ENCODE results near the gene LTBP1. TPM values are rescaled to one million over a fixed set of nuclear protein-coding genes. Genes with fewer than 3 reads are reported as not detected.
A peak's percentile ranks its signal among the peaks of the same experiment; 100 is the strongest.

LTBP1 gene
- total RNA-seq, 1 experiment from 2014 or later: 11.8 TPM

DNA sequence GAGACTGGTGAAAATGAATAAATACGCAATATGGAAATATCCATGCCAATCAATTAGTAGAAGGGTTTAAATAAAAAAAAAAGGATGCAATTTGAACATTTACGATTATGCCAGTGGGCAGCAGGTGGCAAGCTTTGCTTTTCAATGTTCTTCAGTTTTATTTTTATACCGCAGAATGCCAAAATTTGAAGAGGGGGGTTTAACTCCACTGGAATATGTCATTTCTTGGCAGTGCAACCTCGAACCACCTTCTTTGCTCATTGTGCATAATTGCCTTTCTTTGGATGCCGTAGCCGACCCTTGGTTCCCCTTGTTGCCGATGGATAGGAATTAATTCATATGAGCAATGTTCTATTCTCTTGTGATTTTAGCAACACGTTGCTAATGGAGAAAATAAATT lies 88.0 kb downstream of the LTBP1 start:
- H3K4me3 ChIP-seq (ENCODE audit: low read length): no peak overlapping the region
- H3K4me1 ChIP-seq (ENCODE audit: low read length): no peaks in the 10 kb centered on the region
- H3K9ac ChIP-seq (ENCODE audit: low read length): no peak overlapping the region
- no peak for DNase-seq
- H3K27me3 ChIP-seq (ENCODE audit: low read length): no peaks in the 10 kb centered on the region
- no peak overlapping the region for H3K4me2 ChIP-seq (ENCODE audit: low read depth, low read length, poor library complexity, severe bottlenecking)
- no peaks in the 10 kb centered on the region for H3K36me3 ChIP-seq (ENCODE audit: insufficient read depth, low read length)
- no peaks in the 10 kb centered on the region for H3K9me2 ChIP-seq (replicated peaks; ENCODE audit: insufficient read depth, low read length)
- no peak overlapping the region for H2AFZ ChIP-seq (ENCODE audit: low read length)
- no peak overlapping the region for H3K27ac ChIP-seq (ENCODE audit: low read length)
- H4K20me1 ChIP-seq (ENCODE audit: insufficient read depth, low read depth, low read length): no peaks in the 10 kb centered on the region
- H3K79me2 ChIP-seq (ENCODE audit: low read length): no peaks in the 10 kb centered on the region
- no peaks in the 10 kb centered on the region for H3K9me3 ChIP-seq (ENCODE audit: low read length)

- no peaks in the 10 kb centered on the region for H3K4me1 ChIP-seq (ENCODE audit: low read length)
- H3K36me3 ChIP-seq (ENCODE audit: insufficient read depth, low read length): no peaks in the 10 kb centered on the region
- no peak overlapping the region for H3K9ac ChIP-seq (ENCODE audit: low read length)
- H3K79me2 ChIP-seq (ENCODE audit: low read length): no peaks in the 10 kb centered on the region
- no peak overlapping the region for H3K4me3 ChIP-seq (ENCODE audit: low read length)
- no peak overlapping the region for H2AFZ ChIP-seq (ENCODE audit: low read length)
- H3K27me3 ChIP-seq (ENCODE audit: low read length): no peaks in the 10 kb centered on the region
- H3K27ac ChIP-seq (ENCODE audit: low read length): no peak overlapping the region
- H3K9me3 ChIP-seq (ENCODE audit: low read length): no peaks in the 10 kb centered on the region
- no peak for DNase-seq
- no peaks in the 10 kb centered on the region for H4K20me1 ChIP-seq (ENCODE audit: insufficient read depth, low read depth, low read length)
- H3K9me2 ChIP-seq (replicated peaks; ENCODE audit: insufficient read depth, low read length): 0 out of 2 replicates have a peak, but pooled peaks cover 2% of the 10 kb centered on the region
- no peak overlapping the region for H3K4me2 ChIP-seq (ENCODE audit: low read depth, low read length, poor library complexity, severe bottlenecking)
Observed at GRCh38 chr2:33038230-33038629, 91.5 kb downstream of the LTBP1 start.

DNA sequence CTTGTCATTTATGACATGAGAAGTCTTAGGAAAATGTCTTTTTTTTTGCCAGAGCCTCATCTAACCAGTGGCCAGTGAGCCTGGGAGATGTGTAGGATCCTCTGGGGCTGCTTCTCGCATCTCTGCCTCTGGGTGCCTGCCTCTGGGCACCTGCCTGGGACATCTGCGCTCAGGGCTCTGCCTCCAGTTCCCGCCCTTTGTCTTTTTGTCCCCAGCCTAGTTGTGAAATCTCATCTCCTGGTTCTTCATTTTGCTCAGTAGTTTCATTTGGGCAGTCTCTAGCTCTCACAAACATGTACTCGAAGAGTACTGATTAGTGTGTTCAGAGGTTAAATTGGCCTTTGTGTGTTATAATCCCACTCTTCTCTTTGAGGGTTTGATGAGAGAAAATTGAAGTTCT lies 92.0 kb downstream of the LTBP1 start:
- Histone ChIP-seq H4K20me1 (ENCODE audit: insufficient read depth, low read depth, low read length) (no peaks in the 10 kb centered on the region), H3K27me3 (ENCODE audit: low read length) (no peaks in the 10 kb centered on the region), H3K4me2 (ENCODE audit: low read depth, low read length, poor library complexity, severe bottlenecking) (no peak overlapping the region), H3K4me1 (ENCODE audit: low read length) (no peaks in the 10 kb centered on the region), H2AFZ (ENCODE audit: low read length) (no peak overlapping the region), H3K9ac (ENCODE audit: low read length) (no peak overlapping the region), H3K9me3 (ENCODE audit: low read length) (no peaks in the 10 kb centered on the region), H3K4me3 (ENCODE audit: low read length) (no peak overlapping the region), H3K9me2 (replicated peaks; ENCODE audit: insufficient read depth, low read length) (0 out of 2 replicates have a peak, but pooled peaks cover 2% of the 10 kb centered on the region), H3K79me2 (ENCODE audit: low read length) (no peaks in the 10 kb centered on the region), H3K27ac (ENCODE audit: low read length) (no peak overlapping the region), H3K36me3 (ENCODE audit: insufficient read depth, low read length) (no peaks in the 10 kb centered on the region)
- no peak for DNase-seq

- Histone ChIP-seq H3K4me2 (ENCODE audit: low read depth, low read length, poor library complexity, severe bottlenecking) (no peak overlapping the region), H3K36me3 (ENCODE audit: insufficient read depth, low read length) (no peaks in the 10 kb centered on the region), H3K9ac (ENCODE audit: low read length) (no peak overlapping the region), H3K79me2 (ENCODE audit: low read length) (no peaks in the 10 kb centered on the region), H3K4me3 (ENCODE audit: low read length) (no peak overlapping the region), H3K9me2 (replicated peaks; ENCODE audit: insufficient read depth, low read length) (0 out of 2 replicates have a peak, but pooled peaks cover 2% of the 10 kb centered on the region), H3K27me3 (ENCODE audit: low read length) (no peaks in the 10 kb centered on the region), H3K4me1 (ENCODE audit: low read length) (no peaks in the 10 kb centered on the region), H4K20me1 (ENCODE audit: insufficient read depth, low read depth, low read length) (no peaks in the 10 kb centered on the region), H3K27ac (ENCODE audit: low read length) (no peak overlapping the region), H2AFZ (ENCODE audit: low read length) (no peak overlapping the region), H3K9me3 (ENCODE audit: low read length) (no peaks in the 10 kb centered on the region)
- no peak for DNase-seq
Observed at GRCh38 chr2:33040541-33040940, 93.8 kb downstream of the LTBP1 start.

DNA sequence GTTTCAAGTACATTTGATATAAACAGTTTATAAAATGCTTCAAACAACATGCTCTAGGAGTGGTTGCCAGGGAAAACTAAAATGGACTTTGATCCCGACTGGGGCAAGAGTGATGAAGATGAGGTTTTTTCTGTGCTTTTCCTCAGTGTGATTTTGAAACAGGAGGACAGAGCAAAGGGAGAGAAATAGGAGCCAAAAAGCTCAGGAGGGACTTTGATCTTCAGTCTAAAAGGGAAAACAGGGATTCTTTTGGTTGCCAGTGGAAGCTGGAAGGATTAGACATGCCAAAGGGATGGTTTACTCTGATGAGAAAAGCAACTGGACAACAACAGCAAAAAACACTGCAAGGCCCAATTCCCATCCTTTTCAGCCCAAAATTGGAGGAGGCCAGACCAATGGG lies 95.5 kb downstream of the LTBP1 start:
- Histone ChIP-seq H3K79me2 (ENCODE audit: low read length) (no peaks in the 10 kb centered on the region), H3K9me2 (replicated peaks; ENCODE audit: insufficient read depth, low read length) (0 out of 2 replicates have a peak, but pooled peaks cover 2% of the 10 kb centered on the region), H2AFZ (ENCODE audit: low read length) (no peak overlapping the region), H3K4me1 (ENCODE audit: low read length) (no peaks in the 10 kb centered on the region), H3K27me3 (ENCODE audit: low read length) (no peaks in the 10 kb centered on the region), H3K36me3 (ENCODE audit: insufficient read depth, low read length) (no peaks in the 10 kb centered on the region), H3K9ac (ENCODE audit: low read length) (no peak overlapping the region), H3K4me2 (ENCODE audit: low read depth, low read length, poor library complexity, severe bottlenecking) (no peak overlapping the region), H3K4me3 (ENCODE audit: low read length) (no peak overlapping the region), H4K20me1 (ENCODE audit: insufficient read depth, low read depth, low read length) (no peaks in the 10 kb centered on the region), H3K9me3 (ENCODE audit: low read length) (no peaks in the 10 kb centered on the region), H3K27ac (ENCODE audit: low read length) (no peak overlapping the region)
- DNase-seq: no peak

- no peaks in the 10 kb centered on the region for H3K4me1 ChIP-seq (ENCODE audit: low read length)
- H3K9me3 ChIP-seq (ENCODE audit: low read length): no peaks in the 10 kb centered on the region
- no peak overlapping the region for H3K4me3 ChIP-seq (ENCODE audit: low read length)
- H3K36me3 ChIP-seq (ENCODE audit: insufficient read depth, low read length): no peaks in the 10 kb centered on the region
- DNase-seq: no peak
- H4K20me1 ChIP-seq (ENCODE audit: insufficient read depth, low read depth, low read length): no peaks in the 10 kb centered on the region
- H3K27me3 ChIP-seq (ENCODE audit: low read length): no peaks in the 10 kb centered on the region
- H3K4me2 ChIP-seq (ENCODE audit: low read depth, low read length, poor library complexity, severe bottlenecking): no peak overlapping the region
- H2AFZ ChIP-seq (ENCODE audit: low read length): no peak overlapping the region
- H3K79me2 ChIP-seq (ENCODE audit: low read length): no peaks in the 10 kb centered on the region
- no peak overlapping the region for H3K27ac ChIP-seq (ENCODE audit: low read length)
- H3K9ac ChIP-seq (ENCODE audit: low read length): no peak overlapping the region
- H3K9me2 ChIP-seq (replicated peaks; ENCODE audit: insufficient read depth, low read length): 0 out of 2 replicates have a peak, but pooled peaks cover 2% of the 10 kb centered on the region
Observed at GRCh38 chr2:33042819-33043218, 96.1 kb downstream of the LTBP1 start.

DNA sequence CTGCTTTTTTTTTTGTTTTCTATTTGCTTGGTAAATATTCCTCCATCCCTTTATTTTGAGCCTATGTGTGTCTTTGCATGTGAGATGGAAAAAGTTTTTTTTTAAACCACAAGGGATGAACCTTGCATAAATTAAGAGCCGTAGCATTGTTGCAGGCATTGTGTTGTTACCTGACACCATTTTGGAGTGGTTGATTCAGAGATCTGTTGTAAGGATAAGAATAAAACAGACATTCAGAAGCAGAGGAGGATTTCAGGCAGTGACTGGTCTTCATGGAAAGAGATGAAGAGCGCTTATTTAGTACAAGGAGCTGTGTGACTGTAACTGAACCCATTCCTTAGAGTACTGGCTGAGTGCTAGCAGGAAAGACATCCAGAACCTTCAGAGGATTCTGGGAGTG lies 101.2 kb downstream of the LTBP1 start:
- H2AFZ ChIP-seq (ENCODE audit: low read length): no peak overlapping the region
- H3K4me1 ChIP-seq (ENCODE audit: low read length): peaks cover 17% of the 10 kb centered on the region
- peaks cover 16% of the 10 kb centered on the region; the same call in 1 of the 2 replicates for H4K20me1 ChIP-seq (ENCODE audit: insufficient read depth, low read depth, low read length)
- H3K27ac ChIP-seq (ENCODE audit: low read length): no peak overlapping the region
- no peaks in the 10 kb centered on the region for H3K27me3 ChIP-seq (ENCODE audit: low read length)
- no peak for DNase-seq
- no peak overlapping the region for H3K4me2 ChIP-seq (ENCODE audit: low read depth, low read length, poor library complexity, severe bottlenecking)
- H3K4me3 ChIP-seq (ENCODE audit: low read length): no peak overlapping the region
- H3K9me3 ChIP-seq (ENCODE audit: low read length): no peaks in the 10 kb centered on the region
- no peaks in the 10 kb centered on the region for H3K9me2 ChIP-seq (replicated peaks; ENCODE audit: insufficient read depth, low read length)
- no peak overlapping the region for H3K9ac ChIP-seq (ENCODE audit: low read length)
- no peaks in the 10 kb centered on the region for H3K36me3 ChIP-seq (ENCODE audit: insufficient read depth, low read length)
- no peaks in the 10 kb centered on the region for H3K79me2 ChIP-seq (ENCODE audit: low read length)

DNA sequence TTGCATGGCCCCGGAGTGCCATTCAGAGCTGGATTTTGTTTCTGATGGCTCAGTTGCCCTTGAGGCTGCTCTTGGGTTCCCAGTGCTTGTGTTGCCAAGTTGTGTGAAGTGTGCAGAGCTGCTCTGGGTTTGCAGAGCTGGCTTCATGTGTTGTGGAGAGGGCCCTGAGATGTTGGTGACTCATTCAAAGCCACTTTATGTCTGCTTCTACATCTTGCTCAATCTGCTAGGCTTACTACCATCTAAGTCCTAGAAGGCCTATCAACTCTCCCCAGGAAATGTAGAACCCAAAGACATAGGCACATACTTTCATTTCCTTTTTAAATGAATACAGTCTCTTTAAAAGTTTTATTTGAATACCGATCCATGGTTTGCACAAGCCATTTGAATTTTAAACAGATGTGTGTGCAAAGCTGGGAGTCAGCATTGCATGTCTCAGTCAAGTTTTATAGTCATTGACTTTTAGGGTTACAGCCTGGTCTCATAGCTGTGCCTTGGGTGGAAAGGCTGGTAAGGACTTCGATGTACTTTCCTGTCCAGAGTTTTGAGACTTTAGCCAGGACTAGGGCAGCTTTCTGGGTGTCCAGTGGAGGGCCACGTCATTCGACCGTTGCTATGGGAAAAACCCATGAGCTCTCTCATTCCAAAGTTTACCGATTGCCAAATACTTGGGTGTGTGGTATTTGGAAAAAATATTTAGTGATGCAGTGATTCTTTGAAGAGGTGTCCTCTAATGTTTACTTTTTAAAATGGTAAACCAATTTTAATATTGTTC lies 105.0 kb downstream of the LTBP1 start:
- H3K9ac ChIP-seq (ENCODE audit: low read length): no peak overlapping the region
- no peaks in the 10 kb centered on the region for H3K9me2 ChIP-seq (replicated peaks; ENCODE audit: insufficient read depth, low read length)
- no peak overlapping the region for H3K27ac ChIP-seq (ENCODE audit: low read length)
- peaks cover 17% of the 10 kb centered on the region for H3K4me1 ChIP-seq (ENCODE audit: low read length)
- H3K4me3 ChIP-seq (ENCODE audit: low read length): no peak overlapping the region
- peak overlapping the region; percentile 39 for H3K4me2 ChIP-seq (ENCODE audit: low read depth, low read length, poor library complexity, severe bottlenecking)
- H3K27me3 ChIP-seq (ENCODE audit: low read length): no peaks in the 10 kb centered on the region
- H2AFZ ChIP-seq (ENCODE audit: low read length): no peak overlapping the region
- no peaks in the 10 kb centered on the region for H3K36me3 ChIP-seq (ENCODE audit: insufficient read depth, low read length)
- H3K79me2 ChIP-seq (ENCODE audit: low read length): no peaks in the 10 kb centered on the region
- no peaks in the 10 kb centered on the region for H3K9me3 ChIP-seq (ENCODE audit: low read length)
- peaks cover 16% of the 10 kb centered on the region; the same call in 1 of the 2 replicates for H4K20me1 ChIP-seq (ENCODE audit: insufficient read depth, low read depth, low read length)
- peak; percentile 74 for DNase-seq
